Spleen (tissue), 7 donors: ENCODE measurements around the gene SIDT2.

Experiments
- POLR2A ChIP-seq, 3 donors: fragments of 450-650 bp; IDR thresholded peaks; one replicate each; pipeline ENCODE4 v1.5.1; 2017; ENCODE audit warnings: antibody characterized with exemption in 3 of 3, mild to moderate bottlenecking in 1 of 3
- POLR2AphosphoS5 ChIP-seq, 3 donors: sonication (generic); formaldehyde crosslinking; IDR thresholded peaks; one replicate each; pipeline ENCODE4 v1.5.1; 2017; ENCODE audit warnings: antibody characterized with exemption in 3 of 3
- TF ChIP-seq, protein P1 (sequence below), 11 experiments: fragments of 200-600 bp in 7 of 11; fragments of 450-650 bp in 4 of 11; sonication (generic) in 4 of 11; IDR thresholded peaks in 8 of 11; conservative IDR thresholded peaks in 3 of 11; 1 replicate in 7 of 11; 2 replicates in 4 of 11; pipeline versions ENCODE4 v1.4.0 to v1.8.0; 2016 to 2021; ENCODE audit warnings: antibody characterized with exemption in 11 of 11, inconsistent platforms in 4 of 11, mild to moderate bottlenecking in 1 of 11
- donor health status: DM: no; HTN: no; CAD: no; lungs with moderate emphysema.
- donor health status: DM: no; HTN: no; CAD: no.
- donor health status: DM: no; HTN: no; CAD: no.

DNA sequence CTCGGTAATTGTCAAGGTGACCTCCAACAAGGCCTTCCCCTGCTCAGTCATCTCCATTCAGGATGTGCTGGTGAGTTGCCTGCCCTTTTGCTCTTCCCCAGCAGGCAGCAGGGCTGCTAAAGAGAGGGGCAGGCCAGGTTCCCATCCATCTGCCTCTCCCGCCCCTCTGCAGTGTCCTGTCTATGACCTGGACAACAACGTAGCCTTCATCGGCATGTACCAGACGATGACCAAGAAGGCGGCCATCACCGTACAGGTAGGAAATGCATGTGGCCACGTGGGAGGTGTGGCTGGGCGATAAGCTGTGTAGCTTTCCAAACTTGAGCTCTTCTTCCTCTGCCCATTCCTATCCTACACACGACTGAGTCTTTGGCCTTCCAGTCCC, 4.0 kb downstream of the SIDT2 start:
- TF ChIP-seq POLR2A (IDR thresholded peaks at IDR 0.05) = no peak
- TF ChIP-seq, protein P1, sequence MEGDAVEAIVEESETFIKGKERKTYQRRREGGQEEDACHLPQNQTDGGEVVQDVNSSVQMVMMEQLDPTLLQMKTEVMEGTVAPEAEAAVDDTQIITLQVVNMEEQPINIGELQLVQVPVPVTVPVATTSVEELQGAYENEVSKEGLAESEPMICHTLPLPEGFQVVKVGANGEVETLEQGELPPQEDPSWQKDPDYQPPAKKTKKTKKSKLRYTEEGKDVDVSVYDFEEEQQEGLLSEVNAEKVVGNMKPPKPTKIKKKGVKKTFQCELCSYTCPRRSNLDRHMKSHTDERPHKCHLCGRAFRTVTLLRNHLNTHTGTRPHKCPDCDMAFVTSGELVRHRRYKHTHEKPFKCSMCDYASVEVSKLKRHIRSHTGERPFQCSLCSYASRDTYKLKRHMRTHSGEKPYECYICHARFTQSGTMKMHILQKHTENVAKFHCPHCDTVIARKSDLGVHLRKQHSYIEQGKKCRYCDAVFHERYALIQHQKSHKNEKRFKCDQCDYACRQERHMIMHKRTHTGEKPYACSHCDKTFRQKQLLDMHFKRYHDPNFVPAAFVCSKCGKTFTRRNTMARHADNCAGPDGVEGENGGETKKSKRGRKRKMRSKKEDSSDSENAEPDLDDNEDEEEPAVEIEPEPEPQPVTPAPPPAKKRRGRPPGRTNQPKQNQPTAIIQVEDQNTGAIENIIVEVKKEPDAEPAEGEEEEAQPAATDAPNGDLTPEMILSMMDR (IDR thresholded peaks at IDR 0.05 in 8 of 11, conservative IDR thresholded peaks at IDR 0.05 in 3 of 11) = no peak
- TF ChIP-seq POLR2AphosphoS5 (IDR thresholded peaks at IDR 0.05) = no peak
